ENCODE results near the gene CLTCL1. TPM values are rescaled to one million over a fixed set of nuclear protein-coding genes. Genes with fewer than 3 reads are reported as not detected.

The CLTCL1 gene
- polyA plus RNA-seq, 1 donor, result 36.3 TPM

GRCh38 chr22:19244600-19245352, 46.7 kb downstream of the CLTCL1 start:
- DNase-seq, result no peak

GRCh38 chr22:19242699-19243098, 48.8 kb downstream of the CLTCL1 start:
- no peak for DNase-seq

- DNase-seq, result no peak
These were observed 50.0 kb downstream of the CLTCL1 start for GRCh38 chr22:19241593-19241906.

- no peak for DNase-seq
These were observed 50.5 kb downstream of the CLTCL1 start for GRCh38 chr22:19240813-19241592.

GRCh38 chr22:19239464-19239863, 52.1 kb downstream of the CLTCL1 start:
- DNase-seq, result no peak

GRCh38 chr22:19238900-19239299, 52.6 kb downstream of the CLTCL1 start:
- DNase-seq, result no peak

GRCh38 chr22:19235874-19236273, 55.6 kb downstream of the CLTCL1 start:
- DNase-seq, result no peak

- no peak for DNase-seq
These were observed 57.2 kb downstream of the CLTCL1 start for GRCh38 chr22:19234126-19234896.

- no peak for DNase-seq
These were observed 58.3 kb downstream of the CLTCL1 start for GRCh38 chr22:19233189-19233661.

GRCh38 chr22:19232623-19233022, 58.9 kb downstream of the CLTCL1 start:
- no peak for DNase-seq

GRCh38 chr22:19231986-19232385, 59.5 kb downstream of the CLTCL1 start:
- DNase-seq, result no peak

- no peak for DNase-seq
These were observed 61.9 kb downstream of the CLTCL1 start for GRCh38 chr22:19229600-19229999.

- DNase-seq, result no peak
These were observed 63.3 kb downstream of the CLTCL1 start for GRCh38 chr22:19228179-19228578.

- DNase-seq, result no peak
These were observed 65.1 kb downstream of the CLTCL1 start for GRCh38 chr22:19226428-19226827.

- DNase-seq, result no peak
These were observed 66.0 kb downstream of the CLTCL1 start for GRCh38 chr22:19225560-19225959.

GRCh38 chr22:19224985-19225384, 66.5 kb downstream of the CLTCL1 start:
- DNase-seq, result no peak

- DNase-seq, result no peak
These were observed 67.0 kb downstream of the CLTCL1 start for GRCh38 chr22:19224557-19224956.

GRCh38 chr22:19223617-19224016, 67.9 kb downstream of the CLTCL1 start:
- DNase-seq, result no peak

- DNase-seq, result no peak
These were observed 68.4 kb downstream of the CLTCL1 start for GRCh38 chr22:19223110-19223509.

GRCh38 chr22:19222242-19223005, 69.1 kb downstream of the CLTCL1 start:
- DNase-seq, result no peak

- no peak for DNase-seq
These were observed 70.7 kb downstream of the CLTCL1 start for GRCh38 chr22:19220867-19221266.

GRCh38 chr22:19218541-19219233, 72.8 kb downstream of the CLTCL1 start:
- no peak for DNase-seq

Measured in hindlimb muscle (tissue), 1 donor.